Osteoblast (primary cell): ENCODE data around the gene DCAF12L2. TPM values are rescaled to one million over a fixed set of nuclear protein-coding genes. Genes with fewer than 3 reads are reported as not detected.

Source experiments
- DNase-seq: peaks from one replicate; pipeline ENCODE4 v3.0.0; 2011; ENCODE audit warnings: low spot score, mixed read lengths; ENCODE audit not compliant: insufficient read length; ENCODE audit errors: missing footprints
- H2AFZ ChIP-seq: 2 replicates; pipeline ENCODE4 v1.6.0; 2011; ENCODE audit warnings: mild to moderate bottlenecking, low read length
- H3K27ac ChIP-seq: 2 replicates; pipeline ENCODE4 v1.5.1; 2011; ENCODE audit warnings: mild to moderate bottlenecking, low read depth, low read length, moderate library complexity
- H3K27me3 ChIP-seq: 2 replicates; pipeline ENCODE4 v1.6.0; 2012; ENCODE audit warnings: mild to moderate bottlenecking, control low read depth, inconsistent platforms, low read length, moderate library complexity; ENCODE audit not compliant: insufficient read depth
- H3K36me3 ChIP-seq: 2 replicates; pipeline ENCODE4 v1.5.1; 2011; ENCODE audit warnings: mild to moderate bottlenecking, low read length, control low read depth, moderate library complexity; ENCODE audit not compliant: insufficient read depth
- H3K4me1 ChIP-seq: 2 replicates; pipeline ENCODE4 v1.5.1; 2011; ENCODE audit warnings: mild to moderate bottlenecking, low read length, control low read depth, moderate library complexity; ENCODE audit not compliant: insufficient read depth
- H3K4me2 ChIP-seq: 2 replicates; pipeline ENCODE4 v1.6.0; 2011; ENCODE audit warnings: mild to moderate bottlenecking, low read length; ENCODE audit not compliant: insufficient read depth
- H3K4me3 ChIP-seq: fragments of 200-600 bp; sonication (generic); 3 replicates; pipeline ENCODE4 v1.5.1; 2012; ENCODE audit warnings: mild to moderate bottlenecking, low read length, inconsistent platforms; ENCODE audit not compliant: insufficient read depth
- H3K79me2 ChIP-seq: 2 replicates; pipeline ENCODE4 v1.6.0; 2012; ENCODE audit warnings: mild to moderate bottlenecking, low read length, control low read depth, inconsistent platforms; ENCODE audit not compliant: insufficient read depth
- H3K9me3 ChIP-seq: 2 replicates; pipeline ENCODE4 v1.5.1; 2011; ENCODE audit warnings: low read depth, low read length, control low read depth
- H4K20me1 ChIP-seq: 2 replicates; pipeline ENCODE4 v1.6.0; 2012; ENCODE audit warnings: mild to moderate bottlenecking, low read length, control low read depth; ENCODE audit not compliant: insufficient read depth
- total RNA-seq: library from RNA; depleted of rRNA; stranded (reverse); fragments of >200 nt; gene quantifications from 2 replicates; pipeline ENCODE4 v1.2.3, GENCODE V29; 2012
- TF ChIP-seq, protein P1 (sequence below): IDR thresholded peaks from 2 replicates; pipeline ENCODE4 v1.5.1; 2011; ENCODE audit warnings: mild to moderate bottlenecking, low read depth, low read length, moderate library complexity; ENCODE audit errors: extremely low read depth

DCAF12L2 gene
- total RNA-seq, 1 donor, result not detected

DNA sequence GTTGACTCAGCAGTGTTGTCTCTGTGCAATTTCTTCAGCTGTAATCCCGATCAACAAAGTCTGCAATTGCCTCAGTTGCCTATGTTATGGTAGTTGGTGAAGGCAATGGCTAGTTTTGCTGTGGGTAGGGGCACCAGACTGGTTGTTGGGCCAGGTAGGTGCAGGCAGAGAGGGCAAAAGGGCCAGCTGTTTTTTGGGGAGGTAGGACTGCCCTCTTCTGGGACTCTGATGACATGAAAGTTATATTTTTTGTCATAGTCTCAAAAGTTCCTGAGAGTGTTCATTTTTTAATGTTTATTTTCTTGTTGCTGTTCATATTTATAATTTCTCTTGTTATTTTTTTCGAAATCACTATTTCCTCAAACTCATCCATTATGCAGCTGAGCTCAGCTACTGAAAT, 25.1 kb downstream of the DCAF12L2 start:
- Histone ChIP-seq H3K4me3 (no peak overlapping the region), H3K36me3 (no peaks in the 10 kb centered on the region), H3K79me2 (no peaks in the 10 kb centered on the region), H3K4me2 (no peak overlapping the region), H3K4me1 (no peaks in the 10 kb centered on the region), H4K20me1 (no peaks in the 10 kb centered on the region), H3K27ac (no peak overlapping the region), H3K9me3 (no peaks in the 10 kb centered on the region), H3K27me3 (no peaks in the 10 kb centered on the region), H2AFZ (no peak overlapping the region)
- TF ChIP-seq, protein P1, sequence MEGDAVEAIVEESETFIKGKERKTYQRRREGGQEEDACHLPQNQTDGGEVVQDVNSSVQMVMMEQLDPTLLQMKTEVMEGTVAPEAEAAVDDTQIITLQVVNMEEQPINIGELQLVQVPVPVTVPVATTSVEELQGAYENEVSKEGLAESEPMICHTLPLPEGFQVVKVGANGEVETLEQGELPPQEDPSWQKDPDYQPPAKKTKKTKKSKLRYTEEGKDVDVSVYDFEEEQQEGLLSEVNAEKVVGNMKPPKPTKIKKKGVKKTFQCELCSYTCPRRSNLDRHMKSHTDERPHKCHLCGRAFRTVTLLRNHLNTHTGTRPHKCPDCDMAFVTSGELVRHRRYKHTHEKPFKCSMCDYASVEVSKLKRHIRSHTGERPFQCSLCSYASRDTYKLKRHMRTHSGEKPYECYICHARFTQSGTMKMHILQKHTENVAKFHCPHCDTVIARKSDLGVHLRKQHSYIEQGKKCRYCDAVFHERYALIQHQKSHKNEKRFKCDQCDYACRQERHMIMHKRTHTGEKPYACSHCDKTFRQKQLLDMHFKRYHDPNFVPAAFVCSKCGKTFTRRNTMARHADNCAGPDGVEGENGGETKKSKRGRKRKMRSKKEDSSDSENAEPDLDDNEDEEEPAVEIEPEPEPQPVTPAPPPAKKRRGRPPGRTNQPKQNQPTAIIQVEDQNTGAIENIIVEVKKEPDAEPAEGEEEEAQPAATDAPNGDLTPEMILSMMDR, result no peak
- DNase-seq, result no peak

DNA sequence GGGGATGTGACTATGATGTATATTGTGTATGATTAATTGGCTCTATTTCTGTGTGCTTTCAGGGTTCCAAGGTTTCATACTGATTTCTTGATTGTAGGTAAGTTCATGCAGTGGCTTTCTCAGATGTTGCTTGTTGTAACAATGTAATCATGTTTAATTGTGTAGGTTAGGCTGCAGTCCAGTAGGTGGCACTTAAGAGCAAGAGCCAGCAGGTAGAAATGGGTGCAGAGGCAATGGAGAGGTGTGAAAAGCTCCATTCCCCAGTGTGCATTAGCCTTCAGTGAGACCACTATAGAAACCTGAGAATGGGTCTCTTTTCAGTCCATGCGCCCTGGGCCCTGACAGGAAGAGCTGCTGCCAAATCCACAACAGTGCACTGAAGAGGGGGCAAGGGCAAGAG, 28.2 kb downstream of the DCAF12L2 start:
- no peaks in the 10 kb centered on the region for H3K36me3 ChIP-seq
- no peak overlapping the region for H2AFZ ChIP-seq
- DNase-seq, result no peak
- no peak overlapping the region for H3K4me3 ChIP-seq
- no peaks in the 10 kb centered on the region for H3K27me3 ChIP-seq
- TF ChIP-seq, protein P1, result no peak
- H3K4me2 ChIP-seq, result no peak overlapping the region
- no peak overlapping the region for H3K27ac ChIP-seq
- H4K20me1 ChIP-seq, result no peaks in the 10 kb centered on the region
- no peaks in the 10 kb centered on the region for H3K4me1 ChIP-seq
- H3K9me3 ChIP-seq, result no peaks in the 10 kb centered on the region
- no peaks in the 10 kb centered on the region for H3K79me2 ChIP-seq

DNA sequence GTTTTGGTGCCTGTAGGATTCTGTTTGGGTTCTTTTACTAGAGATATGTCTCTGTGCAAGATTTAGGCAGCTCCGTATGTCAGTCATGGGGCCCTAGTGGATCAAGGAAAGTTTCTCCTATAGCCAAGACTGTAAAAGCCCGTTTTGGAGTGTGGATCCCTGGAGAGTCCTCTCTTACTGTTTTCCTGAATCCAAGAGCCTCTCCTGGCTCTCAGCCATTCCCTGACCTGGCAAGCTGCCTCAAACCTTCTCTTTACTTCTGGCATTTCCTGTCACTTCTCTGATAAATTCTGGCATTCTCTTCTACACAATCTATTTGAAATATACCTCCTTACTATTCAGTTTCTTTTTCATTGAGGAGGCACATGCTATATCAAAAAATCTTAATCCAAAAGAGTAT, 41.4 kb downstream of the DCAF12L2 start:
- no peak overlapping the region for H2AFZ ChIP-seq
- H3K79me2 ChIP-seq, result no peaks in the 10 kb centered on the region
- TF ChIP-seq, protein P1, result no peak
- peaks cover under 1% of the 10 kb centered on the region for H3K9me3 ChIP-seq
- no peak overlapping the region for H3K4me3 ChIP-seq
- no peak overlapping the region for H3K4me2 ChIP-seq
- H3K27ac ChIP-seq, result no peak overlapping the region
- no peaks in the 10 kb centered on the region for H3K4me1 ChIP-seq
- H3K27me3 ChIP-seq, result no peaks in the 10 kb centered on the region
- no peaks in the 10 kb centered on the region for H3K36me3 ChIP-seq
- DNase-seq, result no peak
- no peaks in the 10 kb centered on the region for H4K20me1 ChIP-seq
